Left renal cortex interstitium (tissue), 4 donors: ENCODE measurements around the gene SERPINE2. TPM values are rescaled to one million over a fixed set of nuclear protein-coding genes. Genes with fewer than 3 reads are reported as not detected.

Source experiments
- polyA plus RNA-seq, 4 donors: library from polyadenylated mRNA; unstranded; fragments of 120-200 nt; gene quantifications; one replicate each; pipeline ENCODE4 v1.2.1, GENCODE V29; 2013; ENCODE audit not compliant: insufficient read length in 4 of 4

The SERPINE2 gene
- polyA plus RNA-seq, 4 donors = 95.5 to 140 (median 124) TPM

Other genes starting within 250 kb of the SERPINE2 start
- gene AP1S3, start 201.7 kb downstream of the SERPINE2 start, polyA plus RNA-seq = 10 to 100 TPM; 11.4 to 18.8 (median 12.5) TPM
- 10 to 100 TPM; 57.5 to 64.0 (median 59.6) TPM for gene WDFY1, start 94.0 kb downstream of the SERPINE2 start, polyA plus RNA-seq
- 10 to 100 TPM; 33.8 to 39.3 (median 35.4) TPM for gene MRPL44, start 81.8 kb downstream of the SERPINE2 start, polyA plus RNA-seq